ENCODE data around the gene DENND6B. TPM values are rescaled to one million over a fixed set of nuclear protein-coding genes. Genes with fewer than 3 reads are reported as not detected.

Gene DENND6B
- total RNA-seq, 1 experiment from 2014 or later, result 2.5 TPM

- Mint-ChIP-seq H3K27me3 (ENCODE audit: low read depth) (peaks cover 6% of the 10 kb centered on the region; the same call in 1 of the 2 replicates), H3K36me3 (no peaks in the 10 kb centered on the region), H3K4me3 (peak within 1 kb of the TSS; percentile 35), H3K4me1 (peaks cover 29% of the 10 kb centered on the region), H3K27ac (no peak within 1 kb of the TSS), H3K9me3 (no peaks in the 10 kb centered on the region)
- TF ChIP-seq KAT7 (CRISPR knock-in tag; IDR thresholded peaks at IDR 0.05; ENCODE audit: borderline replicate concordance) (0 out of 2 replicates have a peak, but pooled peaks have one; percentile 32), AR (CRISPR knock-in tag; IDR thresholded peaks at IDR 0.05) (no peak), ZBTB21 (CRISPR knock-in tag; IDR thresholded peaks at IDR 0.05; ENCODE audit: borderline replicate concordance) (peak; percentile 36; the same call in 1 of the 2 replicates), MAX (CRISPR knock-in tag; IDR thresholded peaks at IDR 0.05) (0 out of 2 replicates have a peak, but pooled peaks have one; percentile 24), TP53 (CRISPR knock-in tag; IDR thresholded peaks at IDR 0.05) (0 out of 2 replicates have a peak, but pooled peaks have one; percentile 7), HMGXB4 (CRISPR knock-in tag; IDR thresholded peaks at IDR 0.05) (peak; percentile 31; the same call in 1 of the 2 replicates)
- ATAC-seq (peak; percentile 31), DNase-seq (ENCODE audit: low spot score) (peak; percentile 73)
- POLR2A ChIA-PET, result interaction anchor here (1.0 to 2.2 kb wide), 4 partner anchors 14 to 385 kb away, joined by 3 to 10 read pairs (median 3); no protein-coding TSS in a partner anchor
- CTCF ChIA-PET, result interaction anchor here (0.9 to 2.2 kb wide), 10 partner anchors 9 to 219 kb away, joined by 3 to 9 read pairs (median 5); partner anchors contain the start of gene SCO2
These were observed 19.8 kb downstream of the DENND6B start, which contains the start of gene PLXNB2 for GRCh38 chr22:50306753-50307749. TSS of gene PLXNB2 (minus strand) at chr22:50307646. CDS start at chr22:50290584, 17,062 bp downstream.

- H3K4me1 Mint-ChIP-seq, result peaks cover 30% of the 10 kb centered on the region
- H3K4me3 Mint-ChIP-seq, result peak overlapping the region; percentile 69
- CTCF ChIA-PET, result interaction anchor here (1.1 to 2.4 kb wide), 6 partner anchors 10 to 69 kb away, joined by 4 to 10 read pairs (median 6); no protein-coding TSS in a partner anchor
- no peak for DNase-seq (ENCODE audit: low spot score)
- no peaks in the 10 kb centered on the region for H3K9me3 Mint-ChIP-seq
- POLR2A ChIA-PET, result interaction anchor here (2.2 kb wide), 1 partner anchor 13 kb away, joined by 10 read pairs; no protein-coding TSS in a partner anchor
- peak overlapping the region; percentile 60 for H3K27ac Mint-ChIP-seq
- peaks cover 6% of the 10 kb centered on the region; the same call in 1 of the 2 replicates for H3K27me3 Mint-ChIP-seq (ENCODE audit: low read depth)
- no peaks in the 10 kb centered on the region for H3K36me3 Mint-ChIP-seq
- TF ChIP-seq ZNF671 (CRISPR knock-in tag; IDR thresholded peaks at IDR 0.05) (no peak), ZNF423 (CRISPR knock-in tag; IDR thresholded peaks at IDR 0.05) (peak; percentile 64)
- no peak for ATAC-seq
These were observed 20.8 kb downstream of the DENND6B start for GRCh38 chr22:50305923-50306566.

- peak overlapping the region; percentile 69; the same call in 1 of the 2 replicates for H3K4me3 Mint-ChIP-seq
- ChIA-PET CTCF (interaction anchor here (0.5 to 2.4 kb wide), 6 partner anchors 11 to 189 kb away, joined by 3 to 10 read pairs (median 6); partner anchors contain the start of gene HDAC10), POLR2A (interaction anchor here (1.9 kb wide), 1 partner anchor 11 kb away, joined by 6 read pairs; no protein-coding TSS in a partner anchor)
- DNase-seq (ENCODE audit: low spot score), result no peak
- no peak overlapping the region for H3K27ac Mint-ChIP-seq
- peaks cover 33% of the 10 kb centered on the region for H3K4me1 Mint-ChIP-seq
- H3K36me3 Mint-ChIP-seq, result no peaks in the 10 kb centered on the region
- peaks cover 6% of the 10 kb centered on the region; the same call in 1 of the 2 replicates for H3K27me3 Mint-ChIP-seq (ENCODE audit: low read depth)
- no peaks in the 10 kb centered on the region for H3K9me3 Mint-ChIP-seq
- ATAC-seq, result no peak
- TF ChIP-seq TP53 (CRISPR knock-in tag; IDR thresholded peaks at IDR 0.05) (no peak), ZSCAN18 (CRISPR knock-in tag; IDR thresholded peaks at IDR 0.05) (no peak), PREB (CRISPR knock-in tag; IDR thresholded peaks at IDR 0.05; ENCODE audit: borderline replicate concordance) (no peak), PRDM15 (CRISPR knock-in tag; IDR thresholded peaks at IDR 0.05) (no peak), ATF1 (CRISPR knock-in tag; IDR thresholded peaks at IDR 0.05) (no peak), ELF4 (CRISPR knock-in tag; IDR thresholded peaks at IDR 0.05; ENCODE audit: low read depth) (no peak), NR2C2 (CRISPR knock-in tag; IDR thresholded peaks at IDR 0.05) (no peak)
These were observed 21.4 kb downstream of the DENND6B start for GRCh38 chr22:50305393-50305922.

All from WTC11 (cell line).